PC-3 (cell line): ENCODE data around the gene MAJIN.

Experiments used
- EZH2 ChIP-seq: fragments of 300-600 bp; sonication (generic); IDR thresholded peaks from one replicate; pipeline ENCODE4 v1.6.1; 2017; ENCODE audit warnings: antibody characterized with exemption, mild to moderate bottlenecking, low read length; ENCODE audit not compliant: unreplicated experiment
- EZH2phosphoT487 ChIP-seq: fragments of 300-600 bp; sonication (generic); IDR thresholded peaks from 2 replicates; pipeline ENCODE4 v1.6.1; 2018; ENCODE audit warnings: mild to moderate bottlenecking, antibody characterized with exemption, low read length, borderline replicate concordance
- TF ChIP-seq, protein P1 (sequence below): fragments of 300-600 bp; sonication (generic); conservative IDR thresholded peaks from 2 replicates; pipeline ENCODE4 v1.5.1; 2017; ENCODE audit warnings: antibody characterized with exemption, low read depth, mild to moderate bottlenecking, low read length

DNA sequence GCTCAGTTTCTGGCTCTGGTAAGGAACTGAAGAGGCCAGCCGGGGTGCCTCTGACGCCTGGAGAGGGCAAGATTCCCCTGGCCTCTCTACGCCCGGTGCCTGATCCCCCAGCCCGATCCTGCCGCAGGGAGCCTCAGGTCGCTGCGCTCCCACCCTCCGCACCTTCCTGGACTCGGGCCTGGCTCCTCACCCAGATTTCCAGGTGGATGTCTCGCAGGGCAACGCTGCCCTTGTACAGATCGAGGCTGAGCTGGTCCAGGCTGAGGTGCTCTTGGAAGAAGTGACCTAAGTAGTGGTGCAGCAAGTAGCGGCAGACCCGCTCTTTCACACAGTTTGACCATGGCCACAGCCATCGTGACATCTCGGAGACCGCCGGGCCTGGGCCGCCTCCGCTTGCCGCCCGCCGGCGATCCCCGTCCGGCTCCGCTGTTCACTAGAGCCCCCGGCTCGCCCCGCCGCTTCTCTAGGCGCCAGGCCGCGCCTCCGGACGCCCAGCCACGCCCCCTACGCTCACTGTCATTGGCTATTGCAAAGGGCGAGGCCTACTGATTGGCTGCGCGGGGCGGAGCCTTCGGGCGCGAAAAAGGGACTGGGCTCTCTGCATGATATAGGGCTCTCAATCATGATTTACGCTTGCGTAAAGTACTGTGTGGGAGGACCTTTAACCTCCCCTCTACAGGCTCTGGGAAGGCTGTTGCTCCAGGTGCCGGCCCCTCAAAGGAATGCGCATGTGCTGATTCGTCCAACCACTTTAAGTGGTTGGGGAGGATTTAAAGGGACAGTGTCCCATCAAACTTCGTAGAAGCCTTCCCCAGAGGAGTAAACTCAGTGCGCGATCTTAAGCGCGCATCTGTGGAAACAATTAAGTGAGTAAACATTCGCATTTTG is 54.9 kb downstream of the MAJIN start, which contains the start of gene ATG2A:
- TF ChIP-seq, protein P1, sequence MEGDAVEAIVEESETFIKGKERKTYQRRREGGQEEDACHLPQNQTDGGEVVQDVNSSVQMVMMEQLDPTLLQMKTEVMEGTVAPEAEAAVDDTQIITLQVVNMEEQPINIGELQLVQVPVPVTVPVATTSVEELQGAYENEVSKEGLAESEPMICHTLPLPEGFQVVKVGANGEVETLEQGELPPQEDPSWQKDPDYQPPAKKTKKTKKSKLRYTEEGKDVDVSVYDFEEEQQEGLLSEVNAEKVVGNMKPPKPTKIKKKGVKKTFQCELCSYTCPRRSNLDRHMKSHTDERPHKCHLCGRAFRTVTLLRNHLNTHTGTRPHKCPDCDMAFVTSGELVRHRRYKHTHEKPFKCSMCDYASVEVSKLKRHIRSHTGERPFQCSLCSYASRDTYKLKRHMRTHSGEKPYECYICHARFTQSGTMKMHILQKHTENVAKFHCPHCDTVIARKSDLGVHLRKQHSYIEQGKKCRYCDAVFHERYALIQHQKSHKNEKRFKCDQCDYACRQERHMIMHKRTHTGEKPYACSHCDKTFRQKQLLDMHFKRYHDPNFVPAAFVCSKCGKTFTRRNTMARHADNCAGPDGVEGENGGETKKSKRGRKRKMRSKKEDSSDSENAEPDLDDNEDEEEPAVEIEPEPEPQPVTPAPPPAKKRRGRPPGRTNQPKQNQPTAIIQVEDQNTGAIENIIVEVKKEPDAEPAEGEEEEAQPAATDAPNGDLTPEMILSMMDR = no peak
- TF ChIP-seq EZH2 (no peak), EZH2phosphoT487 (no peak)
